ENCODE measurements around the gene WT1.

DNA sequence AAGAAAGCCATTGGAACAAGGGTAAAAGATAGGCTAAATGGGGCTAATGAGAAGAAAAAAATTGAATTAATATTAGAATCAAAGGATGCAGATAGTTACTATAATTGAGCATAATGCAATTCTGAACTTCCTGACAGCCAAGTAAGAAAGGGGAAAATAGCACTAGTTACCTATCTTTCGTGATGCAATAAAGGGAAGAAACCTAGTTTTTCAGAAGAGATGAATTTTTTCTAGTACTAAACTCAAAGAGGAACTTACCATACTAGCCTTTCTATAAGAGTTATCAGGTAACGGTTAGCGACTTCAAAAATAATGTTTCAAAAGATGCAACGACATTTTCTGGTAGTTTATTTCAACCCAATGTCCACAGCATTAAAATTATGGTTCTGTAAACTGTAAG is 8.8 kb upstream of the WT1 start:
- no peak for TF ChIP-seq CTCF (IDR thresholded peaks at IDR 0.05; ENCODE audit: poor library complexity, severe bottlenecking)
- TF ChIP-seq EP300 (conservative IDR thresholded peaks at IDR 0.05; ENCODE audit: poor library complexity, severe bottlenecking), result no peak

All from neural cell (in vitro differentiated cells).